Stimulated activated CD8-positive, alpha-beta memory T cell treated with anti-CD3 and anti-CD28 coated beads, Interleukin-7, amount 100 ng/mL, for 24 hours (primary cell): ENCODE data around the gene BANP.
"Not testable (repeated sequence)": the region's sequence is repeated elsewhere in the genome, so short reads cannot be mapped to it uniquely, and the experiment has no call there.

Experiments
- DNase-seq: peaks from one replicate; pipeline ENCODE4 v3.0.0-alpha.2; 2020; ENCODE audit warnings: low read depth

BANP gene

GRCh38 chr16:88088611-88089010 lies 137.4 kb downstream of the BANP start:
- DNase-seq = not testable (repeated sequence)

GRCh38 chr16:88089071-88089470 lies 137.8 kb downstream of the BANP start:
- DNase-seq = not testable (repeated sequence)

DNA sequence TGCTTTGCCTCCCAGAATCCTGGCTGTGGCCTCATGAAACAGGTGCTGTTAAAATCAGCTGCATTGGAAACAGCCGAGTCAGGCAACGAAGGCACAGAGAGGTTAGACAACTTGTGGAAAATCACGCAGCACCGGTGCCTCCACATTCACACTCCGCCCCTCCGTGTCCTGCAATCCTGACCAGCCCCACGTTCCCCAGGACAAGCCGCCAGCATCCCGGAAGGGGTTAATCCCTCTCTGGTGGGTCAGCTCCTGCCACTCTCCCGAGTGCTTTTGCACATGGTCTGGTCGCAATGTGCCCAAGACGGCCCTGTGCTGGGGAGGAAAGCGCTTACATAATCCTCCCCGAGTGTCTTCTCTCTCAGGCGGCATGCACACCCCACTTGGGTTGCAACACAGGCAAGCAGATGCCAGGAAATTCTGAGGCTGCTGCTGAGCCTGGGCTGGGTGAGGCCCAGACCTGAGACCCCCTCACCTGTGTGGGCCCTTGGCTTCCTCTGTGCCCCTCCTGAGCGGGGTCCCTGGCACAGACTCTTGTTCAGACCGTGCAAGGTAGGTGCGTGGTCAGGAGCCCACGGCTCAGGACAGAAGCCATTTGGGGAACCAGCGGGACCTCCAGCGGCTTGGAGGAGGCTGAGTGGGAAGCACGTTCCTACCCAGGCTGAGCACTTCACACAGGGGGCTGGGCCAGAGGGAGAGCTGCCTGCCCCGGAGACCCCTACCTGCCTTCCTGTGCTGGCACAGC lies 138.6 kb downstream of the BANP start:
- DNase-seq = not testable (repeated sequence)

- not testable (repeated sequence) for DNase-seq
Measured at GRCh38 chr16:88090377-88091175, 139.3 kb downstream of the BANP start.

- DNase-seq = not testable (repeated sequence)
Measured at GRCh38 chr16:88091221-88091971, 140.2 kb downstream of the BANP start.

DNA sequence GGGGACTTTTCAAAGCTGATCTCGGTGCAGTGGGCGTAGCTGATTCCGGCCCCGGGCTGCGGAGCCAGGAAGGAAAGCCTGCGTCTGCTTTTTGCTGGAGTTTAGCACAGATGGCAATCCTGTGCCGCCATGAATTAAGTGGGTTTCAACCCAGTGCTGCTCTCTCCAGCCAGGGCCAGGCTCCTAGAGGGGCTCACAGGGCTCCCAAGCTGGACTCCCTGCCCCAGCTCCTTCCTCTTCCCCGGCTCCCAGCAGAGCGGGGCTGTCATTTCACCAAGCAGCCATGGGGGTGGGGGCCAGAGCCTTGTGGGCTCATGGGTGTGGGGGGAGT lies 140.7 kb downstream of the BANP start:
- not testable (repeated sequence) for DNase-seq

- not testable (repeated sequence) for DNase-seq
Measured at GRCh38 chr16:88092791-88093555, 141.7 kb downstream of the BANP start.

GRCh38 chr16:88093556-88094252 lies 142.5 kb downstream of the BANP start:
- not testable (repeated sequence) for DNase-seq

DNA sequence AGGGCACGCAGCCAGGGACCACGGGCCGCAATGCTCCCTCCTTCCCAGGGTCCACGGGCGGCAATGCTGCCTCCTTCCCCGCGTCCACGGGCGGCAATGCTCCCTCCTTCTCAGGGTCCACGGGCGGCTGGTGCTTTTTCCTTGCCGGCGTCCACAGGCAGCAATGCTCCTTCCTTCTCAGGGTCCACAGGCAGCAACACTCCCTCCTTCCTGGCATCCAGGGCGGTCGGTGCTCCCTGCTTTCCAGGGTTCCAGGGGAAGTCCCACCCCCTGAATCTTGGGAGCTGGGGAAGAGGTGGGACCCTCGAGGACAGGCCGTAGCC lies 143.0 kb downstream of the BANP start:
- DNase-seq = not testable (repeated sequence)

DNA sequence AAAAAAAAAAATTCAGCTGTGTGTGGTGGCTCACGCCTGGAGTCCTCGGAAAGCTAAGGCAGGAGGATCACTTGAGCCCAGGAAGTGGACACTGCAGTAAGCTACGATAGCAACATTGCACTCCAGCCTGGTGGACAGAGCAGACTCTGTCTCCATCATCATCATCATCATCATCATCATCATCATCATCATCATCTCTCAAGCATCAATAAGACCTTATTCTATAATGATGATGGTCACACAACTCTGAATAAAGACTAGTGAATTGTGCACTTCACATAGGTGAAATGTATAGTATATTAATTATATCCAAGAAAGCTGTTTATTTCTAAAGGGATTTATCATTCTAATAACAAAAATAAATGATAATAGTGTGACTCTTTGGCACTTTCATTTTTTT lies 143.7 kb downstream of the BANP start:
- not testable (repeated sequence) for DNase-seq

DNA sequence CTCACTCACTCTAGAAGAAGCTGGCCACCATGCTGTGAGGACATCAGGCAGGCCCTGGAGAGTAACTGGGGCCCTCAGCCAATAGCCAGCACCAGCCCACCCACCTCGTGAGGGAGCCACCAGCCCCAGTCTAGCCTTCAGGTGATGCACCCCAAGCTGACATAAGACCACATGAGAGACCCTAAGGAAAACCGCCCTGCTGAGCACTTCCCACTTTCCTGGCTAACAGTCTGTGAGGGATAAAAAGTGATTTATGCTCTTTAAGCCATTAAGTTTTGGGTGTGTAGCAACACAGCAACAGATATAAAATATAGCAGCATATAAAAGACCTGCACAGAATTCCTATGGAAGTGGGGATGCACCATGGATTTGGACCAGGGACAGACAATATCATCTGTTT lies 145.4 kb downstream of the BANP start:
- DNase-seq = not testable (repeated sequence)

DNA sequence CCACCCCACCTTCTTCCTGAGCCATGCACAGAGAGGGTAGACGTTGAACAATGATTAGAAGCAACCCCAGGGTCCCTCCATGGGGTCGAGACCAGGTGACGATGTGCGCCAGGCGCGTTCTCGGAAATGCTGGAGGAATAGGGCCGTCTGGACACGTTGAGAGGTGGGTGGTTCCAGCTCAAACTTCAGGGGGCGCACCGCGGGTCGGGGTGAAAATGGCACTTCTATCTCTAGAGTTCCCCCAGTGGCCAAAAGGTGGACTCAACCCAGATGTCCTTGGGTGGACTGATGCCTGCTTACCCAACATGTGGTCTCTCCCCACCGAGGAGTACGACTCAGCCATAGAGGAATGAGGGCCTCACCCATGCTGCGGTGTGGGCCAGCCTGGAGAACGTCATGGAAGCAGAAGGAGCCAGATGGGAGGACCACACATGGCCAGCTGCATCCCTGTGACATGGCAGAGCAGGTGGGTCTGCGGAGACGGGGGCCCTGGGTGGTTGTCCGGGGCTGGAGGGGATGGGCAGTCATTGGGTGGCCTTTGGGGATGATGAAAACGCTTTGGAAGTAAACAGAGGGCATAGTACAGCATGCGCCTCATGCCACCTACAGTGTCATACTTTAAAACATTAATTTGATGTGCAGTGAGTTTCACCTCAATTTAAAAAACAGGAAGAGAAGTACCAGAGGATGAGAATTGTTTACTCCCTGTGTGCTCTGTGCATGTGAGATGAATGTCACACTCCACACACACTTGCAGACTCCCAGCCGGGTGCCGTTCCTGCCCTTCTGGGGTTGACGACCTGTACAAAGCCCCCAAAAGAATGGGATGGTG lies 147.7 kb downstream of the BANP start:
- not testable (repeated sequence) for DNase-seq

DNA sequence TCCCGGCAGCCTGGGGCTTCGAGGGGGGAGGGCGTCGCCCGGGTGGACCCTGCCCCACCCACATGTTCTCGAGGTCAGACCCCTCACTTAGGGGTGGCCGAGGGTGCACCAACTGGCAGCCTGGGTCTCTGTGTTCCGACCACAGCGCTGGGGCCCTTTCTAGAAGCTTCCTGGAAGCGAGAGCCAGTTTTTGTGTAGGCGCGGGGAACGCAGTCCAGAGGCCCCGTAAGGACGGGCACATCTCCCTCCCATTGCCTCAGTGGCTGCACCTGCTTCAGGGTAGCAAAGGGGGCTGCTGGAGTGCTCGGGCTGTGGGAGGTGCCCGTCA lies 148.3 kb downstream of the BANP start:
- no peak for DNase-seq

DNA sequence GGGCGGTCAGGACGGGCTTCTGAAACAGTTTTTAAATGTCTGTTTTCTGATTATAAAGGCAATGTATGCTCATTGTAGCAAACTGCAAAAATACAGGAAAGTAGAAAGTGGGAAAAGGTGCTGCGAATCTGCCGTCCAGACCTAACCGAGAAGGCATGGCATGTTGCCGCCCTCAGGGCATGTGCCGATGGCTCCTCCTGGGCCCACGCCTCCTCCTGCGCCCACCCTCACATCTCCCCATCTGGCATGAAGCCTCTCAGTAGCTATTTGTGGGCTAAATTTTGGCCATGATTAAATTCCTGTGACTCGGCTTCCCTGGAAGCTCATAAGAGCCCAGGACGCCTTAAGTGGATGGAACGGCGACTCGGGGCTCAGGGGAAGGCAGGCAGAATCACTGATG lies 148.7 kb downstream of the BANP start:
- DNase-seq = not testable (repeated sequence)

- not testable (repeated sequence) for DNase-seq
Measured at GRCh38 chr16:88100801-88101622, 149.8 kb downstream of the BANP start.

DNA sequence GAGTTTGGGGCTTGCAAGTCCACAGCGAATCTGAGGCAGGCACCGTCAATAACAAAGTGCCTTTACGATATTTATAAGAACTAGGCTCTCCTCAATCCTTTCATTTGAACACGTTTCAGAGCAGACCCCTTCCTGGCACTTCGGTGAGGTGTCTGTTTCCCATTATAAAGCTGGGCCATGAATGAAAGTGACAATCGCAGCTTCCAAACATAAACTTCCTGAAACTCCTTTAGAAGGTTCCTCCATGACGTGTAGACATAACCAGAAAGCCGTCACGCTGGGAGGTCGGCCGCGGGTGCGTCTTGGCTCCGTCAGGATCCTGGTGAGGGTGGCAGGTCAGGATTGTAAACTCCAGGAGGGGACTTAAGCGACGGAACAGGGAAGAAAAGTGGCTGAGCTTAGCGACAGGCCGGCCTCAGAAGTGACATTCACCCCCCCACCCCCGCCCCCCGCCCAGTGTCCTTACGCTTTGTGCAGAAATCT lies 150.4 kb downstream of the BANP start:
- not testable (repeated sequence) for DNase-seq

DNA sequence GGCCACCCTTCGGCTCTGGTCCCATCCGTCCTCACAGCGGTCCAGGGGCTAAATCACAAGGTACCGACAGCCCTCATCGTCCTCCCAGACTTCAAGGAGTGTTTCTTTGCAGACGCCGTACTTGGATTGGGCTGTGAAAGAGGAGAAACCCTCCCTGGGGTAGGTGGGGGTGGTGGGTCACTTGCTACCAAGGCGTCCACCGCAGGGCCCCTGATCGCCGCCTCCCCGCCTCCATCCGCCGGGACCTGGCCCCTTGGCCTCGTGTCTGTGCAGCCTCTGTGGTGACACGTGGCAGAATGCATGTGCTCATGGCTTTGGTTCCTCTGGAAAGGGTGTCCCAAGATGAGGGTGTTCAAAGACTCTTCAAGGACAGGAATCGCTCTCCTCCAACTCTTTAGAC lies 151.4 kb downstream of the BANP start:
- DNase-seq = no peak

DNA sequence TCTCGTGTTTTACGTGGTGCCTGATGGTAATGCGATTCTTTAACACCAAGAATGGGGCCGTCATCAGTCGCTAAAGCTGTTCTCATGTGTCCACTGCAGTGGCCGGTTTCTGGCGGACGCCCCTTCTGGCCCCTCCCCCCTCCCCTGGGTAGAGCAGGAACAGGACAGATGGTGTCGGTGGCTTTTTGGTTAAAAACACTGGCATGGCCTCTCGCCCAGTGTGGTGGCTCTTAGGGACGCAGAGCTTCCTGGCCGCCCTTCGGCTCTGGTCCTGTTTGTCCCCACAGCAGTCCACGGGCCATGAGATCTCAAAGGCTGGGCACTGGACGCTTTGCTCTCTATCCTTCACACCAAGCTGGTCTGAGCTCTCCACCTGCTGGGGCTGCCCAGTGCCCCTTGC lies 151.8 kb downstream of the BANP start:
- no peak for DNase-seq

- no peak for DNase-seq
Measured at GRCh38 chr16:88103581-88104188, 152.5 kb downstream of the BANP start.
